Measurements from ENCODE around the gene CHCHD3. TPM values are rescaled to one million over a fixed set of nuclear protein-coding genes. Genes with fewer than 3 reads are reported as not detected.

CHCHD3 gene
- total and polyA plus RNA-seq, 2 donors (not counting 1 experiment from before 2014, with no cell fraction given) = 80.8 to 94.0 TPM

GRCh38 chr7:132838313-132838712 is 243.6 kb downstream of the CHCHD3 start:
- no peak overlapping the region for H3K4me2 ChIP-seq (ENCODE audit: extremely low read depth, insufficient read depth, low read length)
- TF ChIP-seq EZH2 (IDR thresholded peaks at IDR 0.05; ENCODE audit: low read length, missing control alignments) (no peak), CTCF (conservative IDR thresholded peaks at IDR 0.05 in 1 of 2, IDR thresholded peaks at IDR 0.05 in 1 of 2; ENCODE audit: low read depth in 1 of 2, low read length in 2 of 2) (no peak)

DNA sequence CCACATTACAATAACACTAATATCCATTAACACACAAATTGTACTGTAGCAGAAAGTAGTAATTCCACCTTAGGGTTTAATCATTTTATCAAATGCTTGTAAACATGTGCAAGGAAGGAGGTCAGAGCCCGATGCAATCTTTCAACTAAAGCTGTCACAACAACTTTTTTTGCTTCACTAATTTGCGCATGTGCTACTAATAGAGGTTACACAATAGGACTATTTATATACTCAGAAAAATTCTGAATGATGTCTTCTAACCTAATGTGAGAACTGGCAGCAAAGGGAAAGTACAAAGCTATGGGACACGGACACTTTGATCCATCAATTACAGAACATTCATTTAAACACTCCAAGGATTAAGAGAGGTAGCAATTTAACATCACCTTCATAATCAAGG is 244.4 kb downstream of the CHCHD3 start:
- Histone ChIP-seq H3K4me1 (ENCODE audit: control insufficient read depth, extremely low read depth, insufficient read depth, low read length) (no peaks in the 10 kb centered on the region), H4K20me1 (ENCODE audit: control insufficient read depth, extremely low read depth, insufficient read depth, low read length) (no peaks in the 10 kb centered on the region), H3K4me3 (replicated peaks in 1 of 4; ENCODE audit: control extremely low read depth in 1 of 4, insufficient read depth in 1 of 4, low read depth in 3 of 4, low read length in 4 of 4) (no peak overlapping the region), H2AFZ (ENCODE audit: low read length) (no peak overlapping the region), H3K9ac (ENCODE audit: insufficient read depth, low read length) (no peak overlapping the region), H3K27me3 (ENCODE audit: control insufficient read depth, insufficient read depth, low read length) (no peaks in the 10 kb centered on the region), H3K9me3 (ENCODE audit: control insufficient read depth, insufficient read depth, low read depth, low read length) (no peaks in the 10 kb centered on the region), H3K36me3 (ENCODE audit: control insufficient read depth, insufficient read depth, low read length) (no peaks in the 10 kb centered on the region), H3K79me2 (ENCODE audit: control insufficient read depth, insufficient read depth, low read length) (no peaks in the 10 kb centered on the region), H3K27ac (ENCODE audit: insufficient read depth, low read length) (no peak overlapping the region), H3K4me2 (ENCODE audit: extremely low read depth, insufficient read depth, low read length) (no peak overlapping the region)
- TF ChIP-seq CTCF (conservative IDR thresholded peaks at IDR 0.05 in 1 of 2, IDR thresholded peaks at IDR 0.05 in 1 of 2; ENCODE audit: low read depth in 1 of 2, low read length in 2 of 2) = no peak
- no peak for TF ChIP-seq EZH2 (IDR thresholded peaks at IDR 0.05; ENCODE audit: low read length, missing control alignments)
- peak in 1 of 2 donors; percentile 41 for DNase-seq (ENCODE audit: low read depth in 2 of 2)

More at GRCh38 chr7:132838313-132838712, 243.6 kb downstream of the CHCHD3 start:
- H3K27ac ChIP-seq (ENCODE audit: insufficient read depth, low read length) = no peak overlapping the region
- H3K79me2 ChIP-seq (ENCODE audit: control insufficient read depth, insufficient read depth, low read length) = no peaks in the 10 kb centered on the region
- no peaks in the 10 kb centered on the region for H3K27me3 ChIP-seq (ENCODE audit: control insufficient read depth, insufficient read depth, low read length)
- DNase-seq (ENCODE audit: low read depth in 2 of 2) = no peak
- H3K9me3 ChIP-seq (ENCODE audit: control insufficient read depth, insufficient read depth, low read depth, low read length) = no peaks in the 10 kb centered on the region
- no peaks in the 10 kb centered on the region for H3K4me1 ChIP-seq (ENCODE audit: control insufficient read depth, extremely low read depth, insufficient read depth, low read length)
- H3K4me3 ChIP-seq (replicated peaks in 1 of 4; ENCODE audit: control extremely low read depth in 1 of 4, insufficient read depth in 1 of 4, low read depth in 3 of 4, low read length in 4 of 4) = no peak overlapping the region
- H3K36me3 ChIP-seq (ENCODE audit: control insufficient read depth, insufficient read depth, low read length) = no peaks in the 10 kb centered on the region
- no peak overlapping the region for H3K9ac ChIP-seq (ENCODE audit: insufficient read depth, low read length)
- no peak overlapping the region for H2AFZ ChIP-seq (ENCODE audit: low read length)
- no peaks in the 10 kb centered on the region for H4K20me1 ChIP-seq (ENCODE audit: control insufficient read depth, extremely low read depth, insufficient read depth, low read length)

DNA sequence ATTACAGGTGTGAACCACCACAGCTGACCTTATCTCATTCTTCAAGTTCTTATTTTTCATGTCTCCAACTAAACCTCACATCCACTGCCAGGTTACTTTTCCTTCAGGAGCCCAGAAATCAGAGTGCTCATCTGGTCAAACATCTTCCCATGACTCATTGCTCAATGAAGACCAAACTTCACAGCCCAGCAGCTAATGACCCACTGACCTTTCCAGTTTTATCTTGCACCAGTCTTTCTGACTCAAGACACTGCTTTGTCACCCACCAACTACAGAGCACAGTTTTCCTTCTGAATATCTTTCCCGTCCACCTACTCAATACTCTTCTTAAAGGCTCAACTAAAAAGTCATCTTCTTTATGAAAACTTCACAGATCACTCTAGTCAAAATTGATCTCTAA is 245.1 kb downstream of the CHCHD3 start:
- no peak for TF ChIP-seq CTCF (conservative IDR thresholded peaks at IDR 0.05 in 1 of 2, IDR thresholded peaks at IDR 0.05 in 1 of 2; ENCODE audit: low read depth in 1 of 2, low read length in 2 of 2)
- no peak for TF ChIP-seq EZH2 (IDR thresholded peaks at IDR 0.05; ENCODE audit: low read length, missing control alignments)
- H3K9me3 ChIP-seq (ENCODE audit: control insufficient read depth, insufficient read depth, low read depth, low read length) = no peaks in the 10 kb centered on the region
- peak; percentile 20 to 64 for DNase-seq (ENCODE audit: low read depth in 2 of 2)

More for the DNA sequence above, 245.1 kb downstream of the CHCHD3 start:
- H3K36me3 ChIP-seq (ENCODE audit: control insufficient read depth, insufficient read depth, low read length) = no peaks in the 10 kb centered on the region
- H3K4me3 ChIP-seq (replicated peaks in 1 of 4; ENCODE audit: control extremely low read depth in 1 of 4, insufficient read depth in 1 of 4, low read depth in 3 of 4, low read length in 4 of 4) = no peak overlapping the region
- H3K27me3 ChIP-seq (ENCODE audit: control insufficient read depth, insufficient read depth, low read length) = no peaks in the 10 kb centered on the region
- H3K4me1 ChIP-seq (ENCODE audit: control insufficient read depth, extremely low read depth, insufficient read depth, low read length) = no peaks in the 10 kb centered on the region
- no peak overlapping the region for H3K27ac ChIP-seq (ENCODE audit: insufficient read depth, low read length)
- H4K20me1 ChIP-seq (ENCODE audit: control insufficient read depth, extremely low read depth, insufficient read depth, low read length) = no peaks in the 10 kb centered on the region
- no peak overlapping the region for H3K9ac ChIP-seq (ENCODE audit: insufficient read depth, low read length)
- no peak overlapping the region for H2AFZ ChIP-seq (ENCODE audit: low read length)
- H3K4me2 ChIP-seq (ENCODE audit: extremely low read depth, insufficient read depth, low read length) = no peak overlapping the region
- H3K79me2 ChIP-seq (ENCODE audit: control insufficient read depth, insufficient read depth, low read length) = no peaks in the 10 kb centered on the region
